ENCODE measurements around the gene FNIP2.
"Not testable (repeated sequence)": the region's sequence is repeated elsewhere in the genome, so short reads cannot be mapped to it uniquely, and the experiment has no call there.

FNIP2 gene

GRCh38 chr4:158915683-158916241, 146.9 kb downstream of the FNIP2 start:
- no peak for DNase-seq (ENCODE audit: low read depth)

- DNase-seq (ENCODE audit: low read depth), result not testable (repeated sequence)
Observed at GRCh38 chr4:158920452-158920996, 151.7 kb downstream of the FNIP2 start.

- not testable (repeated sequence) for DNase-seq (ENCODE audit: low read depth)
Observed at GRCh38 chr4:158927774-158928173, 158.9 kb downstream of the FNIP2 start.

- no peak for DNase-seq (ENCODE audit: low read depth)
Observed at GRCh38 chr4:158929939-158930638, 161.3 kb downstream of the FNIP2 start.

GRCh38 chr4:158930639-158930972, 161.8 kb downstream of the FNIP2 start:
- DNase-seq (ENCODE audit: low read depth), result no peak

GRCh38 chr4:158933236-158933635, 164.4 kb downstream of the FNIP2 start:
- no peak for DNase-seq (ENCODE audit: low read depth)

GRCh38 chr4:158934996-158935669, 166.3 kb downstream of the FNIP2 start:
- no peak for DNase-seq (ENCODE audit: low read depth)

GRCh38 chr4:158936238-158936637, 167.4 kb downstream of the FNIP2 start:
- DNase-seq (ENCODE audit: low read depth), result no peak

- DNase-seq (ENCODE audit: low read depth), result peak; percentile 13
Observed at GRCh38 chr4:158938220-158939044, 169.6 kb downstream of the FNIP2 start.

GRCh38 chr4:158940271-158940670, 171.4 kb downstream of the FNIP2 start:
- DNase-seq (ENCODE audit: low read depth), result no peak

- DNase-seq (ENCODE audit: low read depth), result no peak
Observed at GRCh38 chr4:158941321-158941720, 172.5 kb downstream of the FNIP2 start.

- DNase-seq (ENCODE audit: low read depth), result no peak
Observed at GRCh38 chr4:158941895-158942294, 173.1 kb downstream of the FNIP2 start.

GRCh38 chr4:158945529-158946108, 176.8 kb downstream of the FNIP2 start:
- DNase-seq (ENCODE audit: low read depth), result no peak

GRCh38 chr4:158946825-158947224, 178.0 kb downstream of the FNIP2 start:
- no peak for DNase-seq (ENCODE audit: low read depth)

GRCh38 chr4:158948071-158948470, 179.2 kb downstream of the FNIP2 start:
- no peak for DNase-seq (ENCODE audit: low read depth)

- DNase-seq (ENCODE audit: low read depth), result peak; percentile 31
Observed at GRCh38 chr4:158949099-158949498, 180.3 kb downstream of the FNIP2 start.

- not testable (repeated sequence) for DNase-seq (ENCODE audit: low read depth)
Observed at GRCh38 chr4:158952221-158952774, 183.5 kb downstream of the FNIP2 start.

GRCh38 chr4:158956345-158956744, 187.5 kb downstream of the FNIP2 start:
- DNase-seq (ENCODE audit: low read depth), result not testable (repeated sequence)

- not testable (repeated sequence) for DNase-seq (ENCODE audit: low read depth)
Observed at GRCh38 chr4:158956918-158957317, 188.1 kb downstream of the FNIP2 start.

Measured in non-pigmented ciliary epithelial cell (primary cell).